VCaP (cell line): Measurements from ENCODE around the gene TSPO2.
A peak's percentile ranks its signal among the peaks of the same experiment; 100 is the strongest.
"Not testable (repeated sequence)": the region's sequence is repeated elsewhere in the genome, so short reads cannot be mapped to it uniquely, and the experiment has no call there.

ENCODE experiments used
- H3K27ac ChIP-seq: fragments of 450-650 bp; 2 replicates; pipeline ENCODE4 v1.5.1; 2017
- CTCF ChIP-seq: fragments of 450-650 bp; conservative IDR thresholded peaks from 2 replicates; pipeline ENCODE4 v1.5.1; 2017; ENCODE audit warnings: mild to moderate bottlenecking, moderate library complexity

The TSPO2 gene

DNA sequence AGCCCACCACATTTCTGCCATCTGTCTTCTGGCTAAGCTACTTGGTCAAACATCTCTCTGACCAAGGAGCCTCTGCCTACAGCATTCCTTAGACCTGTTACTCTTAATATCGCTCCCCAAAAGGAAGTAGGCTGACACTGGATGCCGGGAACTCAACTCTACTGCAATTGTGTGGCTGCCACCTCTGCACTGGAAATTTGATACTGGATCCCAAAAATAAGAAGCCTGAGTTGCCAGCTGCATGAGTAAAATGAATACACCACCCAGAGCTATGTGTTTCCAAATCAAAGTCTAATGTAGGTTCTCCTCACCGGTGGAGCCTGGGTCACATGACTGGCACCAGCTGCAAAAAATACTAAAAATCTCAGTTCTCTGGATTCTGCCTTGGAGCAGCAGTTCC, 40.1 kb upstream of the TSPO2 start:
- no peak for TF ChIP-seq CTCF
- no peak overlapping the region for H3K27ac ChIP-seq

DNA sequence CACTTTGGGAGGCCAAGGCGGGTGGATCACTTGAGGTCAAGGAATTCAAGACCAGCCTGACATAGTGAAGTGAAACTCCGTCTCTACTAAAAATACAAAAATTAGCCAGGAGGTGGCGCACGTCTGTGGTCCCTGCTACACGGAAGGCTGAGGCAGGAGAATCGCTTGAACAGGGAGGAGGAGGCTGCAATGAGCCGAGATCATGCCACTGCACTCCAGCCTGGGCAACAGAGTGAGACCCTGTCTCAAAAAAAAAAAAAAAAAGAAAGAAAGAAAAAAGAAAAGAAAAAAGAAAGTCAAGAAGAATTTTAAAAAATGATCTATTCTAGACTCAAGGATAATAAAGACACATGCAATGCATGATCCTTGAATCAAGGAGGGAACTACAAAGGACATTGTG, 36.0 kb upstream of the TSPO2 start:
- not testable (repeated sequence) for H3K27ac ChIP-seq
- TF ChIP-seq CTCF: peak; percentile 73

GRCh38 chr6:41006980-41007379, 35.3 kb upstream of the TSPO2 start:
- H3K27ac ChIP-seq: not testable (repeated sequence)

DNA sequence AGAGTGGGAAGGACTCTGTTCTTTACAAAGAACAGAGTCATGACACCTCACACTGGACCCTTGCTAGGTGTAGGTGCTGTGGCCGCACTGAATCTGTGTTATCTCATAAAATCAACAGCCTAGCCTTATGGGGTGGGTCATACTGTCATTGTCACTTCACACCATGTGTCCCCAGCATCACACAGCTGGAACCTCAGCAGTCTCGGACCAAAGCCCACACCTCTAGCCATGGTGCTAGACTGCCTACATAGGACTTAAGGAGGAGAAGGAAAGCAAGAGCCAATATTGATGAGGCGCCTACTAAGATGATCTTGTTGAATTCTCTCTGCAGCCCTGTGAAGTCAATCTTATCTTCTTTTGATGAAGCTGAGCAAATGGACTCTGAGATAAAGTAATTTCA, 34.3 kb upstream of the TSPO2 start:
- no peak overlapping the region for H3K27ac ChIP-seq
- no peak for TF ChIP-seq CTCF

- TF ChIP-seq CTCF: no peak
- no peak overlapping the region for H3K27ac ChIP-seq
Measured at GRCh38 chr6:41009669-41010068, 32.6 kb upstream of the TSPO2 start.

DNA sequence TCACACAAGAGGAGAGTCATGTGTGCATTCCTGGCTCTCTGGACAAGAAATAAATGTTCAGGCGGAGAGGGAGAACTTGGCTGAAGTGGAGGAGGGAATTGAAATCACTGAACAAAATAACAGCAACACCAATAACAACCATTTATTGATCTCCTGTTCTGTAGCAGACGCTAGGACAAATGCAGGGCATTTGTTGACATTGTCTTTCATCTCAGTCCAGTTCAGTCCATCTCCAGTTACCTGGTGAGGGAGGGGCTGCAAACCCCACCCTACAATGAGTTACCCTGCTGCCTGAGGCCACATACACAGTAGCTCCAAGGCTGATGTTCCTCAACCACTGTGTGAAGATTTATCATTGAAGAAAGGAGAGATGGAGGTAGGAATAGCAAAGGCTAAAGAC, 30.6 kb upstream of the TSPO2 start:
- TF ChIP-seq CTCF: no peak

GRCh38 chr6:41013466-41014153, 28.7 kb upstream of the TSPO2 start:
- H3K27ac ChIP-seq: peak overlapping the region; percentile 30; the same call in 1 of the 2 replicates
- TF ChIP-seq CTCF: no peak

More for the DNA sequence above, 30.6 kb upstream of the TSPO2 start:
- no peak overlapping the region for H3K27ac ChIP-seq

DNA sequence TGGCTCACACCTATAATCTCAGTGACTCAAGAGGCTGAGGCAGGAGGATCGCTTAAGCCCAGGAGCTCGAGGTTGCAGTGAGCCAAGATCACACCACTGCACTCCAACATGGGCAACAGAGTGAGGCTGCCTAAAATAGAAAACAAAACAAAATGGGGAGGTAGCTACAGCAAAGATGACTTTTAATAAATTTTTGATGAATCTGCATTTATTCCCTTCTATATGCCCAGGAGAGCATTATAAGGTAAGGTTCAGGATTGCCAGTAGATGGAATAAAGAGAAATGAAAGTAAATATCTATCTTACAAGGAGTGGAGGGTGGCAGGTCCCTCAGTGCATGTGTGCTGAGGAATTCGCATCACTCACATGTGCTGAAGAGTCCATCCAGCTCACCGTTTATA, 27.5 kb upstream of the TSPO2 start:
- TF ChIP-seq CTCF: no peak
- H3K27ac ChIP-seq: no peak overlapping the region

- not testable (repeated sequence) for H3K27ac ChIP-seq
Measured at GRCh38 chr6:41015860-41016259, 26.4 kb upstream of the TSPO2 start.
